Bone marrow (tissue), 2 donors: ENCODE measurements around the gene BLOC1S4.
"Not testable (repeated sequence)": the region's sequence is repeated elsewhere in the genome, so short reads cannot be mapped to it uniquely, and the experiment has no call there.

Experiments
- DNase-seq, 2 donors: peaks; one replicate each; lab custom pipeline; 2025; lab: John Stamatoyannopoulos, UW

The BLOC1S4 gene

DNA sequence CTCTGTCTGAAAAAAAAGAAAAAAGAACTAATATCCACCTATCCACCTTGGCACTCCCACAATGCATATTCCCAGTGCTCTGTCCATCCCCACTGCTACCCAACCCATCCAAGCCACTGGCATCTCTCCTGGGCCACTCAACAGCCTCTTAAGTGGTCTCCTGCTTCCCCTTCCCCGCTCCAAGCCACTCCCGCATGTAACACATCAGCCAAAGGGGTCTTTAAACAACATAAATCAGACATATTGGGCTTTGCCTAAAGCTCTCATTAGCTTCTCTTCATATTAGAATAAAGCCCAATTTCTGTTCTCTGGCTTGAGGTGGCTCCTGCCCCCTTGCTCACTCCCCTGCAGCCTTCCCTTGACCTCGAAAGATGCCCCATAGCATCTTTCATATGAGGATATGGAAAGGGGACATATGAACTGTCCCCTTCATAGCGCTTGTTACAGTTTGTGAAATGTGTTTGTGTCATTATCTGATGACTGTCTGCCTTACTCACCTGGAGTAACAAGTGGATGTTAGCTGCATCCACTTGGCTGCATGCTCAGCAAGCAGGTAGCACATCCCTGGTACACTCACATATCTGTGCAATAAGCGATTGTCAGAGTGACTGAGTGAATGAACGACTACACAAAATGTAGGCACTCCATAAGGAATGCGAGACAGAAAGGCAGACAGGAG, 3.1 kb downstream of the BLOC1S4 start:
- DNase-seq: no peak

- DNase-seq: no peak
Observed at GRCh38 chr4:6719611-6720179, 3.7 kb downstream of the BLOC1S4 start.

- DNase-seq: peak; percentile 43 to 61
Observed at GRCh38 chr4:6720202-6720699, 4.3 kb downstream of the BLOC1S4 start.

DNA sequence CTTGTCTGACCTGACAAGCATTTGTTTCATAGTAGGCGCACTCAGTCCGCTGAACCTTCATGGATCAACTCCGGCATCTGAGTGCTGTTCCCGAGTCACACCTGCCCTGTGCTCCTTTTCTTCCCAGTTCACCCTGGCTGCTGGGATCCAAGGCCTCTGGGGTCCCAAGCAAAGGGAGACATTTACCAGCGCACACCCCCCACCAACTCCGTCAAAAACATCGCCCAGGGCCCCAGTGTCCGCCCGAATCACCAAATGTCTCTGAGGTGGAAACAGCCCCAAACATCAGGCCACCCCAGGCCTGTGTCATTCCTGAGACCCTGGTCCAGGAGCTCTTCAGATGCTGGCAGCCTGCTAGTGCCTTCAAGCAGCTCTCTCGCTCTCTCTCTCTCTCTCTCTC, 5.1 kb downstream of the BLOC1S4 start:
- DNase-seq: no peak

DNA sequence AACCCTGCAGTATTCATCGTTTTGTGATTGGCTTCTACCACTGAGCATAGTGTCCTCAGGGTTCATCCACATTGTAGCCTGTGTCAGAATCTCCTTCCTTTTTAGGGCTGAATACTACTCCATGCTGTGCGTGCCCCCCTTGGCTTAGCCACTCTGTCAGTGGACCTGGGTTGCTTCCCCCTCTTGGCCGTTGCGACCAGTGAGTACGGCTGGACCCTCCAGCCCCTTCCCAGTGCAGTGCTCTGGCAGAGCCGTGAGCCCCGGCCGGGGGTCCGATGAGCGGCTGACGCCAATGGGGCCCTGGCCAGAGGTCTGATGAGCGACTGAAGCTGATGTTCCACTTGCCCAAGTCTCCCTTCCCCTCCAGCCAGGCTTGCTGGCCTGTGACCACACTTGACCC, 6.9 kb downstream of the BLOC1S4 start:
- no peak for DNase-seq

DNA sequence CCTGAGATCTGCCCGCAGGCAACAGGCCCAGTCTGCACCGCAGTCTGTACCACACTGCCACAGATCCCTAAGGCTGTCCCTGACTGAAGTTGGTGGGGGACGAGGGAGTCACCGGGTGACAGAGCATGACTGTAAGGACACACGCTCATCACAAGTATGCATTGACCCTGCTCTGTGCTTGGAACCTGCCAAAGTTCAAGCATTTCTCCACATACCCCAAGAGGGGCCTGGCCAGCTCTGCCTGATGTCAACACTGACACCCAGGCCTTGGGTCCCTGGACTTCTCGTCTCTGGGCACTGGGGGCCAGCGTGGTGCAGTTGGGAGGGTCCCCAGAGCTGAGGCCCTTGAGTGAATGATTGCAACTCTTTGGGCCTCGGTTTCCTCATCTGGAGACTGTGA, 7.9 kb downstream of the BLOC1S4 start:
- no peak for DNase-seq

GRCh38 chr4:6724421-6725111, 8.6 kb downstream of the BLOC1S4 start:
- DNase-seq: no peak

DNA sequence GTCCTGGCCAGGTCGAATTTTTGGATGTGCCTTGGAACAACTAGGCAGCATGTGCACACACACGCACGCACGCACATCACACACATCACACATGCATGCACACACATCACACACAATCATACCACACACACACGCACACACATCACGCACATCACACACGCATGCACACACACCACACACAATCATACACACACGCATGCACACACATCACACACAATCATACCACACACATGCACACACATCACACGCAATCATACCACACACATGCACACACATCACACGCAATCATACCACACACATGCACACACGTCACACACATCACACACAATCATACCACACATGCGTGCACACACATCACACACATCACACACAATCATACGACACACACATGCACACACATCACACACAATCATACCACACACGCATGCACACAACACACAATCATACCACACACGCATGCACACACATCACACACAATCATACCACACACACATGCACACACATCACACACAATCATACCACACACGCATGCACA, 9.5 kb downstream of the BLOC1S4 start:
- not testable (repeated sequence) for DNase-seq

GRCh38 chr4:6727081-6727942, 11.3 kb downstream of the BLOC1S4 start:
- no peak for DNase-seq

DNA sequence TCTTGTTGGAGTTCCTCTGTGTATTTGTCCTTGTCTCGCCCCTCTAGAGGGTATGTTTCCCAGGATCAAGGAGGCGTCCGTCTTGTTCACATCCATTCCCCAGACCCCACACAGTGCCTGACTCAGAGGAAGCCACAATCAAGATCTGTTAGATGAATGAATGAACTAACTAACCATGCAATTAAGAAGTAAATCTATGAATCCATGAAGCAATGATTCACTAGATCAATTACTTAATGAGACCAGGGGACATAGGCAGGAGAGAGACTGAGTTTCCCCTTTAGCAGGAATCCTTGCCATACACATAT, 11.9 kb downstream of the BLOC1S4 start:
- no peak for DNase-seq

GRCh38 chr4:6728320-6729029, 12.5 kb downstream of the BLOC1S4 start:
- no peak for DNase-seq

DNA sequence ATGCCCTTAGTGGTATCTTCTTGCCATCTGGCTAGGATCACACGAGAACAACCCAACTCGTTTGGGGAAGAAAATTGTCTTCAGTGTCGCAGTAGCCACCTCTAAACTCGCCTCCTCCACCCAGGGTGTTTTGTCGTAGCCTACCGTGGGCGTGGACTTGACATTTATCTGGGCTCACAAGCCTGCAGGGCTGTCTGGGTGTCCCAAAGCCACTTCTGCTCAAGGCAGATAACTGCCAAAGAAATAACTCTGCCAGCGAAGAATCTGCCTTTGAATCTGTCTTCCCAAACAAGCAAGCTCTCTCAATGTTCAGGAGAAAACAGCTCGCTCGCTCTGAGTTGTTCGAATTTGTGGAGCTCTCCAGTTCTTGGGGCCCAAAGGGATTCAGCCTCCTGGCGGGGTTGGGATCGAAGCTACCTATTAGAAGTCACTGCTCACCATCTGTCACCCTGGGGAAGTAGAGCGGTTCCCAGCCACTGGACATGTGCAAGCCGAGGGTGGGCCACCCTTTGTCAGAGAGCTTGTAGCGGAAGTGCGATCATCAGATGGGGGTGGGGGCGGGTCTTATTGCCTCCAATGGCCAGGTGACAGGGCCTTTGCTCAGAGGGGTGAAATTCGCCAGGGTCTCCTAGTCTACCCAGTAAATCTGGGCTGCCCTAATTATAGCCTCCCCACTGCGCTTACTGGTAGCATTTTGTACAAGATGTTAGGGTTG, 14.8 kb downstream of the BLOC1S4 start:
- DNase-seq: no peak

GRCh38 chr4:6731318-6731675, 15.3 kb downstream of the BLOC1S4 start:
- no peak for DNase-seq

GRCh38 chr4:6731780-6732179, 15.8 kb downstream of the BLOC1S4 start:
- no peak for DNase-seq

- DNase-seq: peak in 1 of 2 donors; percentile 30
Observed at GRCh38 chr4:6732441-6733357, 16.7 kb downstream of the BLOC1S4 start.

GRCh38 chr4:6733358-6734164, 17.6 kb downstream of the BLOC1S4 start:
- DNase-seq: no peak

GRCh38 chr4:6734165-6734786, 18.3 kb downstream of the BLOC1S4 start:
- DNase-seq: no peak

DNA sequence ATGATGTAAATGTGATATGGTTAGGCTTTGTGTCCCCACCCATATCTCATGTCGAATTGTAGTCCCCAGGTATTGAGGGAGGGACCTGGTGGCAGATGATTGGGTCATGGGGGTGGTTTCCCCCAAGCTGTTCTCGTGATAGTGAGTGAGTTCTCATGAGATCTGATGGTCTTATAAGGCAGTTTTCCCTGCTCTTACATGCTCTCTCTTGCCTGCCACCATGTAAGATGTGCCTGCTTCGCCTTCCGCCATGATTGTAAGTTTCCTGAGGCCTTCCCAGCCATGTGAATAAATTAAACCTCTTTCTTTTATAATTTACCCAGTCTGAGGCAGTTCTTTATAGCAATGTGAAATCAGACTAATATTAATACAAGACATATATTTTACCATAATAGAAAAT, 23.9 kb downstream of the BLOC1S4 start:
- DNase-seq: no peak

DNA sequence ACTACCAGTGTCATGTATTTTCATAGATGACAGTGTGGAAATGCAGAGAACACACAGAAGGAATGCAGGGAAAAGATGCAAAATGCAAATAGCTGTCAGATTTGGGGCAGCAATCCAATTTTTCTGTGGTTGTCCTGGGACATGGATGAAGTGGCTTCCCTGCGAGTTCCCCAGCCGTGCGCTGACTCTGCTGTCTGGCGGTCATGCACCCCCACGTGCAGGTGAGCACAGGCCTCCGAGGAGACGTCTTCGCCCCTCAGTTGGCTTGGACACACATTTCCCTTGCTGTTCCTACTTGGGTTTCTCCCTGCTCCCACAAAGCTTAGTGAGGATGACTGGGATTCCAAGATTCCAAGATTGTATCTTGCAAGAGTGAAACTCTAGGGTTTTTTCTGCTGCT, 24.4 kb downstream of the BLOC1S4 start:
- no peak for DNase-seq
